Natural killer cell treated with Interleukin-12 subunit alpha and Interleukin-12 subunit beta and Interleukin-15 and Interleukin-18, amount 100 ng/mL, for 72 hours (primary cell): Measurements from ENCODE around the gene CTDSPL. TPM values are rescaled to one million over a fixed set of nuclear protein-coding genes. Genes with fewer than 3 reads are reported as not detected.
"Not testable (repeated sequence)": the region's sequence is repeated elsewhere in the genome, so short reads cannot be mapped to it uniquely, and the experiment has no call there.

Experiments
- ATAC-seq, 2 donors: fragments of 150-1000 bp; cut with Tn5 transposase in 1 of 2; sonication (Bioruptor Pico), chemical (Tn5 transposase) in 1 of 2; 2 replicates each; pipeline ENCODE4 v1.10.0; 2021
- DNase-seq: peaks from one replicate; pipeline ENCODE4 v3.0.0; 2022; ENCODE audit warnings: low spot score
- H3K27ac Mint-ChIP-seq, 2 donors: 1 replicate in 1 of 2; 2 replicates in 1 of 2; pipeline ENCODE4 v1.8.0; 2022; ENCODE audit warnings: mixed read lengths in 2 of 2, mild to moderate bottlenecking in 1 of 2, moderate library complexity in 1 of 2
- H3K27me3 Mint-ChIP-seq, 2 donors: 1 replicate in 1 of 2; 2 replicates in 1 of 2; pipeline ENCODE4 v1.8.0; 2022; ENCODE audit warnings: mixed read lengths in 2 of 2
- H3K36me3 Mint-ChIP-seq: one replicate; pipeline ENCODE4 v1.8.0; 2022; ENCODE audit warnings: mixed read lengths
- H3K4me1 Mint-ChIP-seq, 2 donors: 1 replicate in 1 of 2; 2 replicates in 1 of 2; pipeline ENCODE4 v1.8.0; 2022; ENCODE audit warnings: low read depth in 2 of 2, mixed read lengths in 2 of 2, mild to moderate bottlenecking in 1 of 2
- H3K4me3 Mint-ChIP-seq: one replicate; pipeline ENCODE4 v1.8.0; 2022; ENCODE audit warnings: mixed read lengths
- H3K9me3 Mint-ChIP-seq: 2 replicates; pipeline ENCODE4 v1.8.0; 2022; ENCODE audit warnings: mixed read lengths
- total RNA-seq, 2 donors: library from RNA; stranded (reverse); gene quantifications; one replicate each; pipeline ENCODE4 v1.2.3, GENCODE V29; 2022

Gene CTDSPL
- total RNA-seq, 2 donors from 2014 or later, result 0.69 to 1.3 TPM

- H3K9me3 Mint-ChIP-seq, result no peaks in the 10 kb centered on the region
- peak; percentile 53 for DNase-seq
- no peak for ATAC-seq
- H3K4me1 Mint-ChIP-seq, result peaks cover 33 to 38% of the 10 kb centered on the region in 2 donors
- H3K4me3 Mint-ChIP-seq, result peak overlapping the region; percentile 76
- peaks cover 7 to 8% of the 10 kb centered on the region in 2 donors for H3K27me3 Mint-ChIP-seq
- H3K27ac Mint-ChIP-seq, result peak overlapping the region in 1 of 2 donors; percentile 45
- no peaks in the 10 kb centered on the region for H3K36me3 Mint-ChIP-seq
Measured at GRCh38 chr3:38027466-38028465, 166.1 kb downstream of the CTDSPL start.

- DNase-seq (peak; percentile 57), ATAC-seq (no peak)
- Mint-ChIP-seq H3K4me1 (peaks cover 26 to 28% of the 10 kb centered on the region in 2 donors), H3K27me3 (peaks cover 7 to 11% of the 10 kb centered on the region in 2 donors), H3K4me3 (peak overlapping the region; percentile 76), H3K36me3 (no peaks in the 10 kb centered on the region), H3K27ac (peak overlapping the region in 1 of 2 donors; percentile 45), H3K9me3 (no peaks in the 10 kb centered on the region)
Measured at GRCh38 chr3:38028621-38029361, 167.1 kb downstream of the CTDSPL start.

- Mint-ChIP-seq H3K27me3 (peaks cover 7 to 11% of the 10 kb centered on the region in 2 donors), H3K4me1 (peaks cover 22% of the 10 kb centered on the region in 2 donors), H3K4me3 (peak within 1 kb of the TSS; percentile 76), H3K27ac (peak within 1 kb of the TSS in 1 of 2 donors; percentile 45), H3K9me3 (no peaks in the 10 kb centered on the region), H3K36me3 (no peaks in the 10 kb centered on the region)
- DNase-seq (peak; percentile 67), ATAC-seq (peak in 1 of 2 donors; percentile 1)
Measured at GRCh38 chr3:38029400-38030125, 167.9 kb downstream of the CTDSPL start, which contains the start of gene PLCD1. TSS of gene PLCD1 (minus strand) at chr3:38029642. CDS start at chr3:38029539, 103 bp downstream.

GRCh38 chr3:38030126-38031021, 168.7 kb downstream of the CTDSPL start:
- Mint-ChIP-seq H3K27ac (peak overlapping the region in 1 of 2 donors; percentile 38), H3K4me1 (peaks cover 16 to 19% of the 10 kb centered on the region in 2 donors), H3K36me3 (no peaks in the 10 kb centered on the region)

GRCh38 chr3:38031022-38031994, 169.6 kb downstream of the CTDSPL start:
- H3K27me3 Mint-ChIP-seq, result peaks cover 7 to 11% of the 10 kb centered on the region in 2 donors
- DNase-seq, result no peak
- H3K9me3 Mint-ChIP-seq, result no peaks in the 10 kb centered on the region
- H3K4me3 Mint-ChIP-seq, result peak overlapping the region; percentile 58
- peak in 1 of 2 donors; percentile 50 for ATAC-seq
- no peaks in the 10 kb centered on the region for H3K36me3 Mint-ChIP-seq
- H3K27ac Mint-ChIP-seq, result peak overlapping the region in 1 of 2 donors; percentile 38
- peaks cover 10 to 12% of the 10 kb centered on the region in 2 donors for H3K4me1 Mint-ChIP-seq

More at GRCh38 chr3:38030126-38031021, 168.7 kb downstream of the CTDSPL start:
- H3K4me3 Mint-ChIP-seq, result peak overlapping the region; percentile 58
- peaks cover 7 to 11% of the 10 kb centered on the region in 2 donors for H3K27me3 Mint-ChIP-seq
- no peak for ATAC-seq
- DNase-seq, result peak; percentile 56
- no peaks in the 10 kb centered on the region for H3K9me3 Mint-ChIP-seq

- Mint-ChIP-seq H3K27me3 (peaks cover 7 to 11% of the 10 kb centered on the region in 2 donors), H3K27ac (peak overlapping the region in 1 of 2 donors; percentile 50), H3K4me1 (peaks cover 10 to 17% of the 10 kb centered on the region in 2 donors), H3K9me3 (no peaks in the 10 kb centered on the region), H3K36me3 (no peaks in the 10 kb centered on the region), H3K4me3 (no peak overlapping the region)
- no peak for ATAC-seq
- DNase-seq, result peak; percentile 51
Measured at GRCh38 chr3:38032328-38032865, 170.7 kb downstream of the CTDSPL start.

- not testable (repeated sequence) for H3K4me3 Mint-ChIP-seq, DNase-seq, H3K9me3 Mint-ChIP-seq, H3K27me3 Mint-ChIP-seq, H3K36me3 Mint-ChIP-seq, H3K27ac Mint-ChIP-seq, ATAC-seq
- H3K4me1 Mint-ChIP-seq, result peaks cover 19 to 24% of the 10 kb centered on the region in 2 donors
Measured at GRCh38 chr3:38033586-38033985, 171.9 kb downstream of the CTDSPL start.

Other genes with a start within 250 kb of the CTDSPL start
- gene VILL, start 128.9 kb downstream of the CTDSPL start, total RNA-seq, result 10 to 100 TPM in 1 of 2 donors, 1 to 10 TPM in 1; 8.2 to 16.9 TPM
- 1 to 10 TPM; 5.8 to 7.7 TPM for gene PLCD1, start 167.8 kb downstream of the CTDSPL start, total RNA-seq
- gene DLEC1, start 177.3 kb downstream of the CTDSPL start, total RNA-seq, result under 1 TPM; 0.25 to 0.52 TPM